Ovary (tissue), 9 donors: ENCODE results near the gene APOE. TPM values are rescaled to one million over a fixed set of nuclear protein-coding genes. Genes with fewer than 3 reads are reported as not detected.
"Not testable (repeated sequence)": the region's sequence is repeated elsewhere in the genome, so short reads cannot be mapped to it uniquely, and the experiment has no call there.

ENCODE experiments used
- DNase-seq, 5 donors: peaks; one replicate each; pipeline ENCODE4 v3.0.0-alpha.2; 2019 to 2020
- H3K27ac ChIP-seq, 2 donors: fragments of 200-600 bp; one replicate each; pipeline versions ENCODE4 v1.5.1 to v1.8.0; 2019 to 2022
- H3K27me3 ChIP-seq: fragments of 200-600 bp; one replicate; pipeline ENCODE4 v1.8.0; 2022
- H3K36me3 ChIP-seq: fragments of 200-600 bp; sonication (generic); one replicate; pipeline ENCODE4 v1.5.1; 2019
- H3K4me1 ChIP-seq: one replicate; pipeline ENCODE4 v1.8.1; 2013; ENCODE audit warnings: mild to moderate bottlenecking, moderate library complexity; ENCODE audit not compliant: insufficient read depth
- H3K4me3 ChIP-seq: fragments of 200-600 bp; sonication (generic); one replicate; pipeline ENCODE4 v1.5.1; 2017
- H3K9me3 ChIP-seq, 2 donors: fragments of 200-600 bp in 1 of 2; sonication (generic) in 1 of 2; one replicate each; pipeline versions ENCODE4 v1.5.1 to v1.8.1; 2013 to 2019; ENCODE audit warnings: mild to moderate bottlenecking in 1 of 2, moderate library complexity in 1 of 2
- CTCF ChIP-seq, 3 donors: fragments of 450-650 bp in 2 of 3; fragments of 200-600 bp in 1 of 3; IDR thresholded peaks; one replicate each; pipeline versions ENCODE4 v1.5.1 to v1.8.0; 2016 to 2022; ENCODE audit warnings: antibody characterized with exemption in 3 of 3, mild to moderate bottlenecking in 1 of 3
- EP300 ChIP-seq: sonication (generic); formaldehyde crosslinking; IDR thresholded peaks from one replicate; pipeline ENCODE4 v1.6.1; 2017; ENCODE audit warnings: antibody characterized with exemption
- POLR2A ChIP-seq: fragments of 450-650 bp; IDR thresholded peaks from one replicate; pipeline ENCODE4 v1.6.1; 2017; ENCODE audit warnings: antibody characterized with exemption, mild to moderate bottlenecking, moderate library complexity
- WGBS, 3 donors: extraction: QIAGEN DNeasy Blood & Tissue Kit in 1 of 3; methylation state at CpG; one replicate each; pipeline versions ENCODE4 v1.1.5 to v1.1.7; 2013 to 2017; 5-methylcytosine and 5-hydroxymethylcytosine counted together
- intact Hi-C, 4 donors: fragments of 100-400 bp; cut with DNase I; formaldehyde crosslinking; loops; one replicate each; pipeline versions ENCODE4 v1.11.0 to v1.15.1; 2022 to 2023
- polyA plus RNA-seq, 2 donors: library from polyadenylated mRNA; stranded (reverse); fragments of 200-250 nt in 1 of 2; fragments of 350-450 nt in 1 of 2; fragmentation: Illumina TruSeq in 1 of 2; extraction: RNeasy Lipid Tissue Mini Kit (QIAGEN cat#74804) in 1 of 2; gene quantifications; one replicate each; pipeline ENCODE4 v1.2.3, GENCODE V29; 2013 to 2014
- total RNA-seq, 7 donors: library from RNA; depleted of rRNA in 2 of 7; stranded (reverse); fragments of >200 nt in 2 of 7; fragmentation: NEBNext Ultra II Directional in 3 of 7; extraction: Animal tissue kit (Norgen Biotek cat#: 25700) in 3 of 7; gene quantifications; one replicate each; pipeline versions ENCODE4 v1.1.0 to v1.2.4, GENCODE V29; 2016 to 2023
- donor health status: DM: no; HTN: no; CAD: no; lungs with moderate emphysema.
- donor health status: DM: no; HTN: no; CAD: no.
- donor health status: Bipolar disorder and iron deficiency.
- donor health status: DM: yes; HTN: yes; CAD: no.
- donor health status: DM: no; HTN: no; CAD: no.
- donor health status: DM: yes; HTN: yes; CAD: no.

Gene APOE
- total and polyA plus RNA-seq, 9 donors, result 124 to 934 (median 455) TPM

- H3K4me3 ChIP-seq, result no peak overlapping the region
- 61 to 72% (median 71%) methylated on average over 8 of the region's 8 CpGs for WGBS, 3 donors
- intact Hi-C loops, result no loop called here
- TF ChIP-seq POLR2A (no peak), EP300 (no peak), CTCF (IDR thresholded peaks at IDR 0.05) (no peak)
- peak overlapping the region in 1 of 2 donors; percentile 64 for H3K27ac ChIP-seq
- peaks cover 14% of the 10 kb centered on the region for H3K4me1 ChIP-seq
- no peaks in the 10 kb centered on the region for H3K27me3 ChIP-seq
- H3K36me3 ChIP-seq, result no peaks in the 10 kb centered on the region
- peak in 1 of 5 donors; percentile 56 for DNase-seq
- H3K9me3 ChIP-seq, result no peaks in the 10 kb centered on the region
Observed at GRCh38 chr19:44924243-44924725, 18.7 kb downstream of the APOE start.

GRCh38 chr19:44925114-44925891 is 19.7 kb downstream of the APOE start:
- Histone ChIP-seq H3K27ac (peak overlapping the region in 1 of 2 donors; percentile 64), H3K27me3 (no peaks in the 10 kb centered on the region), H3K4me1 (peaks cover 14% of the 10 kb centered on the region), H3K9me3 (no peaks in the 10 kb centered on the region), H3K4me3 (no peak overlapping the region), H3K36me3 (no peaks in the 10 kb centered on the region)
- intact Hi-C loops, result no loop called here
- WGBS, 3 donors, result 21 to 36% (median 25%) methylated on average over 8 of the region's 8 CpGs
- peak; percentile 78 to 90 (median 88) for DNase-seq
- no peak for TF ChIP-seq EP300
- TF ChIP-seq POLR2A, result no peak
- TF ChIP-seq CTCF (IDR thresholded peaks at IDR 0.05), result no peak

GRCh38 chr19:44926245-44927077 is 20.9 kb downstream of the APOE start:
- intact Hi-C loops, H3K27me3 ChIP-seq, H3K4me3 ChIP-seq, H3K9me3 ChIP-seq, H3K36me3 ChIP-seq: not testable (repeated sequence)
- WGBS, 3 donors, result 46 to 57% (median 54%) methylated on average over 17 to 19 of the region's 19 CpGs
- Histone ChIP-seq H3K27ac (peak overlapping the region in 1 of 2 donors; percentile 64), H3K4me1 (peaks cover 14% of the 10 kb centered on the region)
- peak in 1 of 5 donors; percentile 36 for DNase-seq

- peaks cover 14% of the 10 kb centered on the region for H3K4me1 ChIP-seq
- no peaks in the 10 kb centered on the region for H3K36me3 ChIP-seq
- 24 to 34% (median 27%) methylated on average over 5 of the region's 5 CpGs for WGBS, 3 donors
- H3K9me3 ChIP-seq, result no peaks in the 10 kb centered on the region
- no peak for DNase-seq
- intact Hi-C loops, result no loop called here
- peak overlapping the region in 1 of 2 donors; percentile 5 for H3K27ac ChIP-seq
- H3K4me3 ChIP-seq, result no peak overlapping the region
- no peak for TF ChIP-seq CTCF (IDR thresholded peaks at IDR 0.05)
- no peak for TF ChIP-seq EP300
- TF ChIP-seq POLR2A, result no peak
- no peaks in the 10 kb centered on the region for H3K27me3 ChIP-seq
Observed at GRCh38 chr19:44927746-44928145, 22.1 kb downstream of the APOE start.
